HepG2 (cell line): ENCODE results near the gene ALG14. TPM values are rescaled to one million over a fixed set of nuclear protein-coding genes. Genes with fewer than 3 reads are reported as not detected.

Experiments
- CHD2 ChIP-seq: IDR thresholded peaks from 2 replicates; pipeline ENCODE4 v1.6.1; 2011; ENCODE audit warnings: low read depth, low read length, improper control_type of control experiment
- EEA1 ChIP-seq: sonication (generic); formaldehyde crosslinking; IDR thresholded peaks from 2 replicates; pipeline ENCODE4 v1.5.1; 2020; ENCODE audit warnings: mild to moderate bottlenecking, missing genetic modification reagents, borderline replicate concordance
- FOXA3 ChIP-seq: IDR thresholded peaks from 2 replicates; pipeline ENCODE4 v1.6.1; 2016; ENCODE audit warnings: missing genetic modification reagents, missing compliant biosample characterization
- JUN ChIP-seq: sonication (generic); formaldehyde crosslinking; IDR thresholded peaks from 2 replicates; pipeline ENCODE4 v1.4.0; 2020; ENCODE audit warnings: mild to moderate bottlenecking, missing genetic modification reagents
- JUNB ChIP-seq: sonication (generic); formaldehyde crosslinking; IDR thresholded peaks from 2 replicates; pipeline ENCODE4 v1.8.0; 2022; ENCODE audit warnings: missing genetic modification reagents, mild to moderate bottlenecking, borderline replicate concordance
- NCOA1 ChIP-seq: sonication (generic); formaldehyde crosslinking; IDR thresholded peaks from 2 replicates; pipeline ENCODE4 v1.9.0; 2021; ENCODE audit warnings: missing genetic modification reagents
- NRL ChIP-seq: sonication (generic); formaldehyde crosslinking; IDR thresholded peaks from 2 replicates; pipeline ENCODE4 v1.5.0; 2020; ENCODE audit warnings: missing genetic modification reagents, mild to moderate bottlenecking, moderate library complexity, borderline replicate concordance
- PHF21A ChIP-seq: sonication (generic); formaldehyde crosslinking; IDR thresholded peaks from 2 replicates; pipeline ENCODE4 v1.5.0; 2020; ENCODE audit warnings: mild to moderate bottlenecking, missing genetic modification reagents
- RNF2 ChIP-seq: fragments of 450-650 bp; conservative IDR thresholded peaks from 2 replicates; pipeline ENCODE4 v1.6.1; 2016; ENCODE audit warnings: low read depth
- SMARCC2 ChIP-seq: fragments of 450-650 bp; IDR thresholded peaks from 2 replicates; pipeline ENCODE4 v1.6.1; 2017; ENCODE audit warnings: antibody characterized with exemption, mild to moderate bottlenecking
- ZMYM3 ChIP-seq: sonication (generic); formaldehyde crosslinking; IDR thresholded peaks from 2 replicates; pipeline ENCODE4 v1.5.1; 2020; ENCODE audit warnings: mild to moderate bottlenecking, missing genetic modification reagents
- ZNF143 ChIP-seq: sonication (generic); formaldehyde crosslinking; IDR thresholded peaks from 2 replicates; pipeline ENCODE4 v1.4.0; 2020; ENCODE audit warnings: missing genetic modification reagents
- ZNF446 ChIP-seq: sonication (generic); formaldehyde crosslinking; IDR thresholded peaks from 2 replicates; pipeline ENCODE4 v1.5.0; 2020; ENCODE audit warnings: mild to moderate bottlenecking, missing genetic modification reagents
- ZNF746 ChIP-seq: sonication (generic); formaldehyde crosslinking; IDR thresholded peaks from 2 replicates; pipeline ENCODE4 v1.8.0; 2022; ENCODE audit warnings: mild to moderate bottlenecking, missing genetic modification reagents
- ZNF773 ChIP-seq: sonication (generic); formaldehyde crosslinking; IDR thresholded peaks from 2 replicates; pipeline ENCODE4 v1.4.0; 2020; ENCODE audit warnings: missing genetic modification reagents, borderline replicate concordance
- polyA plus RNA-seq, 8 experiments: library from polyadenylated mRNA; depleted of rRNA in 3 of 8; stranded (reverse) in 7 of 8; unstranded in 1 of 8; fragments of >200 nt; fragmentation: Illumina TruSeq in 4 of 8; extraction: Trizol in 4 of 8; gene quantifications; 2 replicates each; pipeline versions ENCODE4 v1.2.1 to v1.2.3, GENCODE V29; 2011 to 2016; ENCODE audit warnings: low read depth in 4 of 8, missing spikeins in 1 of 8, mixed read lengths in 1 of 8; ENCODE audit not compliant: insufficient read depth in 1 of 8
- total RNA-seq, 5 experiments: library from RNA; depleted of rRNA; stranded (reverse); fragments of >200 nt; fragmentation: Illumina TruSeq; extraction: Trizol; gene quantifications; 2 replicates each; pipeline ENCODE4 v1.2.3, GENCODE V29; 2016; ENCODE audit warnings: low read depth in 1 of 5
- TF ChIP-seq, protein P1 (sequence below): fragments of 450-650 bp; IDR thresholded peaks from 2 replicates; pipeline ENCODE4 v1.6.1; 2017; ENCODE audit warnings: mild to moderate bottlenecking
- TF ChIP-seq, protein P2 (sequence below): sonication (generic); formaldehyde crosslinking; IDR thresholded peaks from 2 replicates; pipeline ENCODE4 v1.5.1; 2020; ENCODE audit warnings: missing genetic modification reagents, mild to moderate bottlenecking, borderline replicate concordance
- TF ChIP-seq, protein P3 (sequence below): sonication (generic); formaldehyde crosslinking; IDR thresholded peaks from 2 replicates; pipeline ENCODE4 v1.5.0; 2020; ENCODE audit warnings: mild to moderate bottlenecking, missing genetic modification reagents, borderline replicate concordance
- TF ChIP-seq, protein P4 (sequence below): sonication (generic); formaldehyde crosslinking; conservative IDR thresholded peaks from 2 replicates; pipeline ENCODE4 v1.4.0; 2020; ENCODE audit warnings: missing genetic modification reagents
- TF ChIP-seq, protein P5 (sequence below): sonication (generic); formaldehyde crosslinking; conservative IDR thresholded peaks from 2 replicates; pipeline ENCODE4 v1.5.0; 2020; ENCODE audit warnings: missing genetic modification reagents

The ALG14 gene
- total and polyA plus RNA-seq, 2 of the 13 experiments (the other 11 are each of a cell fraction or from before 2014, with no cell fraction given) = 4.5 to 12.7 TPM

DNA sequence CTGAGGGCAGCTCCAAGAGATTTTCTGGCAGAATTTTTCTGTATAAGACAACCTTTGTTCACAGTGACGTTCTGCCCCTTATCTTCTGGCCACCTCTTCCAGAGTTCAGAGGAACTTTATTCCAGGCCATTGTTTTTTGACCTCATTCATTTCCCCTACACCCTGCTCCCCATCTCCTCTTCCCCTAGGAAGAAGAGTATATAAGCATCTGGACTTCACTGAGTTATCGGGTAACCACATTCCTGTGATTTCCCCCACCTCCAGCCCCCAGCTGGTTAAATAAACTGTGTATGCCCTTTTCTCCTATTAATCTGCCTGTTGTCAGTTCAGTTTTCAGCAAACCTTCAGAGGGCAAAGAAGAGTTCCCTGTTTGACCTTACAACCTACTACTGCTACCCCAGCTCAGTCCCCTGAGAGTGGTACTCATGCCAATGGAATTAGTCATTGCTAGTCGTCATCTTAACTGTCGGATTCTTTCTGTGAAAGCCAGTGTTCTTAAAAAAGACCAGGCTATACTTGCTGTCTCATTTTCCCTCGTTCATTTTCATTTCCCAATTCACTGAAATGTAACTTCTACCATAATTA is 14.3 kb upstream of the ALG14 start (continued):
- TF ChIP-seq, protein P1, sequence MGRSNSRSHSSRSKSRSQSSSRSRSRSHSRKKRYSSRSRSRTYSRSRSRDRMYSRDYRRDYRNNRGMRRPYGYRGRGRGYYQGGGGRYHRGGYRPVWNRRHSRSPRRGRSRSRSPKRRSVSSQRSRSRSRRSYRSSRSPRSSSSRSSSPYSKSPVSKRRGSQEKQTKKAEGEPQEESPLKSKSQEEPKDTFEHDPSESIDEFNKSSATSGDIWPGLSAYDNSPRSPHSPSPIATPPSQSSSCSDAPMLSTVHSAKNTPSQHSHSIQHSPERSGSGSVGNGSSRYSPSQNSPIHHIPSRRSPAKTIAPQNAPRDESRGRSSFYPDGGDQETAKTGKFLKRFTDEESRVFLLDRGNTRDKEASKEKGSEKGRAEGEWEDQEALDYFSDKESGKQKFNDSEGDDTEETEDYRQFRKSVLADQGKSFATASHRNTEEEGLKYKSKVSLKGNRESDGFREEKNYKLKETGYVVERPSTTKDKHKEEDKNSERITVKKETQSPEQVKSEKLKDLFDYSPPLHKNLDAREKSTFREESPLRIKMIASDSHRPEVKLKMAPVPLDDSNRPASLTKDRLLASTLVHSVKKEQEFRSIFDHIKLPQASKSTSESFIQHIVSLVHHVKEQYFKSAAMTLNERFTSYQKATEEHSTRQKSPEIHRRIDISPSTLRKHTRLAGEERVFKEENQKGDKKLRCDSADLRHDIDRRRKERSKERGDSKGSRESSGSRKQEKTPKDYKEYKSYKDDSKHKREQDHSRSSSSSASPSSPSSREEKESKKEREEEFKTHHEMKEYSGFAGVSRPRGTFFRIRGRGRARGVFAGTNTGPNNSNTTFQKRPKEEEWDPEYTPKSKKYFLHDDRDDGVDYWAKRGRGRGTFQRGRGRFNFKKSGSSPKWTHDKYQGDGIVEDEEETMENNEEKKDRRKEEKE = no peak
- TF ChIP-seq JUN (peak; percentile 79), SMARCC2 (no peak), RNF2 (no peak), ZNF143 (CRISPR knock-in tag) (no peak), ZNF773 (CRISPR knock-in tag) (no peak), NCOA1 (CRISPR knock-in tag) (no peak), ZNF446 (CRISPR knock-in tag) (no peak), PHF21A (peak; percentile 75), FOXA3 (CRISPR knock-in tag) (peak; percentile 32; the same call in 1 of the 2 replicates), CHD2 (no peak), EEA1 (no peak), ZNF746 (no peak), NRL (CRISPR knock-in tag) (no peak), JUNB (peak; percentile 66; the same call in 1 of the 2 replicates), ZMYM3 (0 out of 2 replicates have a peak, but pooled peaks have one; percentile 37)
- TF ChIP-seq, protein P2, sequence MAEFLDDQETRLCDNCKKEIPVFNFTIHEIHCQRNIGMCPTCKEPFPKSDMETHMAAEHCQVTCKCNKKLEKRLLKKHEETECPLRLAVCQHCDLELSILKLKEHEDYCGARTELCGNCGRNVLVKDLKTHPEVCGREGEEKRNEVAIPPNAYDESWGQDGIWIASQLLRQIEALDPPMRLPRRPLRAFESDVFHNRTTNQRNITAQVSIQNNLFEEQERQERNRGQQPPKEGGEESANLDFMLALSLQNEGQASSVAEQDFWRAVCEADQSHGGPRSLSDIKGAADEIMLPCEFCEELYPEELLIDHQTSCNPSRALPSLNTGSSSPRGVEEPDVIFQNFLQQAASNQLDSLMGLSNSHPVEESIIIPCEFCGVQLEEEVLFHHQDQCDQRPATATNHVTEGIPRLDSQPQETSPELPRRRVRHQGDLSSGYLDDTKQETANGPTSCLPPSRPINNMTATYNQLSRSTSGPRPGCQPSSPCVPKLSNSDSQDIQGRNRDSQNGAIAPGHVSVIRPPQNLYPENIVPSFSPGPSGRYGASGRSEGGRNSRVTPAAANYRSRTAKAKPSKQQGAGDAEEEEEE (CRISPR knock-in tag) = no peak
- TF ChIP-seq, protein P3, sequence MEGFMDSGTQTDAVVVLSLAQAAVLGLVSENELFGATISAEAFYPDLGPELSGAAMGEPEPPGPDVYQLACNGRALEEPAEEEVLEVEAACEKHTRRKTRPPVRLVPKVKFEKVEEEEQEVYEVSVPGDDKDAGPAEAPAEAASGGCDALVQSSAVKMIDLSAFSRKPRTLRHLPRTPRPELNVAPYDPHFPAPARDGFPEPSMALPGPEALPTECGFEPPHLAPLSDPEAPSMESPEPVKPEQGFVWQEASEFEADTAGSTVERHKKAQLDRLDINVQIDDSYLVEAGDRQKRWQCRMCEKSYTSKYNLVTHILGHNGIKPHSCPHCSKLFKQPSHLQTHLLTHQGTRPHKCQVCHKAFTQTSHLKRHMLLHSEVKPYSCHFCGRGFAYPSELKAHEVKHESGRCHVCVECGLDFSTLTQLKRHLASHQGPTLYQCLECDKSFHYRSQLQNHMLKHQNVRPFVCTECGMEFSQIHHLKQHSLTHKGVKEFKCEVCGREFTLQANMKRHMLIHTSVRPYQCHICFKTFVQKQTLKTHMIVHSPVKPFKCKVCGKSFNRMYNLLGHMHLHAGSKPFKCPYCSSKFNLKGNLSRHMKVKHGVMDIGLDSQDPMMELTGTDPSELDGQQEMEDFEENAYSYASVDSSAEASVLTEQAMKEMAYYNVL (CRISPR knock-in tag) = peak; percentile 23; the same call in 1 of the 2 replicates
- TF ChIP-seq, protein P4, sequence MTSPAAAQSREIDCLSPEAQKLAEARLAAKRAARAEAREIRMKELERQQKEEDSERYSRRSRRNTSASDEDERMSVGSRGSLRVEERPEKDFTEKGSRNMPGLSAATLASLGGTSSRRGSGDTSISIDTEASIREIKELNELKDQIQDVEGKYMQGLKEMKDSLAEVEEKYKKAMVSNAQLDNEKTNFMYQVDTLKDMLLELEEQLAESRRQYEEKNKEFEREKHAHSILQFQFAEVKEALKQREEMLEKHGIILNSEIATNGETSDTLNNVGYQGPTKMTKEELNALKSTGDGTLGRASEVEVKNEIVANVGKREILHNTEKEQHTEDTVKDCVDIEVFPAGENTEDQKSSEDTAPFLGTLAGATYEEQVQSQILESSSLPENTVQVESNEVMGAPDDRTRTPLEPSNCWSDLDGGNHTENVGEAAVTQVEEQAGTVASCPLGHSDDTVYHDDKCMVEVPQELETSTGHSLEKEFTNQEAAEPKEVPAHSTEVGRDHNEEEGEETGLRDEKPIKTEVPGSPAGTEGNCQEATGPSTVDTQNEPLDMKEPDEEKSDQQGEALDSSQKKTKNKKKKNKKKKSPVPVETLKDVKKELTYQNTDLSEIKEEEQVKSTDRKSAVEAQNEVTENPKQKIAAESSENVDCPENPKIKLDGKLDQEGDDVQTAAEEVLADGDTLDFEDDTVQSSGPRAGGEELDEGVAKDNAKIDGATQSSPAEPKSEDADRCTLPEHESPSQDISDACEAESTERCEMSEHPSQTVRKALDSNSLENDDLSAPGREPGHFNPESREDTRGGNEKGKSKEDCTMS (CRISPR knock-in tag) = no peak
- TF ChIP-seq, protein P5, sequence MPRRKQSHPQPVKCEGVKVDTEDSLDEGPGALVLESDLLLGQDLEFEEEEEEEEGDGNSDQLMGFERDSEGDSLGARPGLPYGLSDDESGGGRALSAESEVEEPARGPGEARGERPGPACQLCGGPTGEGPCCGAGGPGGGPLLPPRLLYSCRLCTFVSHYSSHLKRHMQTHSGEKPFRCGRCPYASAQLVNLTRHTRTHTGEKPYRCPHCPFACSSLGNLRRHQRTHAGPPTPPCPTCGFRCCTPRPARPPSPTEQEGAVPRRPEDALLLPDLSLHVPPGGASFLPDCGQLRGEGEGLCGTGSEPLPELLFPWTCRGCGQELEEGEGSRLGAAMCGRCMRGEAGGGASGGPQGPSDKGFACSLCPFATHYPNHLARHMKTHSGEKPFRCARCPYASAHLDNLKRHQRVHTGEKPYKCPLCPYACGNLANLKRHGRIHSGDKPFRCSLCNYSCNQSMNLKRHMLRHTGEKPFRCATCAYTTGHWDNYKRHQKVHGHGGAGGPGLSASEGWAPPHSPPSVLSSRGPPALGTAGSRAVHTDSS = no peak
